GM18873 (cell line): ENCODE measurements around the gene RRM2.

ENCODE experiments used
- ATAC-seq: cut with Tn5 transposase; IDR thresholded peaks from one replicate; pipeline ENCODE4 v1.9.1; 2021; ENCODE audit warnings: mild to moderate bottlenecking, moderate library complexity, moderate number of reproducible peaks; ENCODE audit not compliant: unreplicated experiment, low FRiP score

The RRM2 gene

GRCh38 chr2:10148268-10148667 is 25.7 kb downstream of the RRM2 start:
- ATAC-seq: no peak

- ATAC-seq: no peak
These were observed 27.1 kb downstream of the RRM2 start for GRCh38 chr2:10149635-10150034.

- no peak for ATAC-seq
These were observed 27.9 kb downstream of the RRM2 start for GRCh38 chr2:10150436-10150835.

- no peak for ATAC-seq
These were observed 28.9 kb downstream of the RRM2 start for GRCh38 chr2:10151462-10151861.

- ATAC-seq: no peak
These were observed 34.8 kb downstream of the RRM2 start for GRCh38 chr2:10157293-10157692.

- no peak for ATAC-seq
These were observed 36.1 kb downstream of the RRM2 start for GRCh38 chr2:10158681-10159080.

GRCh38 chr2:10159086-10159485 is 36.5 kb downstream of the RRM2 start:
- no peak for ATAC-seq

GRCh38 chr2:10159581-10160131 is 37.1 kb downstream of the RRM2 start:
- no peak for ATAC-seq

GRCh38 chr2:10160203-10160955 is 37.8 kb downstream of the RRM2 start:
- ATAC-seq: no peak

GRCh38 chr2:10161206-10161931 is 38.8 kb downstream of the RRM2 start:
- ATAC-seq: no peak

- no peak for ATAC-seq
These were observed 39.5 kb downstream of the RRM2 start for GRCh38 chr2:10161961-10162441.

GRCh38 chr2:10162586-10163497 is 40.3 kb downstream of the RRM2 start:
- no peak for ATAC-seq

GRCh38 chr2:10163498-10164486 is 41.3 kb downstream of the RRM2 start:
- no peak for ATAC-seq

- no peak for ATAC-seq
These were observed 42.1 kb downstream of the RRM2 start for GRCh38 chr2:10164601-10165000.

- ATAC-seq: no peak
These were observed 42.7 kb downstream of the RRM2 start for GRCh38 chr2:10165282-10165681.

- no peak for ATAC-seq
These were observed 43.5 kb downstream of the RRM2 start for GRCh38 chr2:10165861-10166675.

- ATAC-seq: no peak
These were observed 44.2 kb downstream of the RRM2 start for GRCh38 chr2:10166676-10167292.

- no peak for ATAC-seq
These were observed 44.8 kb downstream of the RRM2 start for GRCh38 chr2:10167316-10167715.
